ENCODE results near the gene MYB.

The MYB gene

GRCh38 chr6:135192256-135193174 lies 11.4 kb downstream of the MYB start:
- no peak overlapping the region for H3K27ac ChIP-seq
- no peak for TF ChIP-seq ZFX (IDR thresholded peaks at IDR 0.05; ENCODE audit: borderline replicate concordance)
- TF ChIP-seq, protein P1, sequence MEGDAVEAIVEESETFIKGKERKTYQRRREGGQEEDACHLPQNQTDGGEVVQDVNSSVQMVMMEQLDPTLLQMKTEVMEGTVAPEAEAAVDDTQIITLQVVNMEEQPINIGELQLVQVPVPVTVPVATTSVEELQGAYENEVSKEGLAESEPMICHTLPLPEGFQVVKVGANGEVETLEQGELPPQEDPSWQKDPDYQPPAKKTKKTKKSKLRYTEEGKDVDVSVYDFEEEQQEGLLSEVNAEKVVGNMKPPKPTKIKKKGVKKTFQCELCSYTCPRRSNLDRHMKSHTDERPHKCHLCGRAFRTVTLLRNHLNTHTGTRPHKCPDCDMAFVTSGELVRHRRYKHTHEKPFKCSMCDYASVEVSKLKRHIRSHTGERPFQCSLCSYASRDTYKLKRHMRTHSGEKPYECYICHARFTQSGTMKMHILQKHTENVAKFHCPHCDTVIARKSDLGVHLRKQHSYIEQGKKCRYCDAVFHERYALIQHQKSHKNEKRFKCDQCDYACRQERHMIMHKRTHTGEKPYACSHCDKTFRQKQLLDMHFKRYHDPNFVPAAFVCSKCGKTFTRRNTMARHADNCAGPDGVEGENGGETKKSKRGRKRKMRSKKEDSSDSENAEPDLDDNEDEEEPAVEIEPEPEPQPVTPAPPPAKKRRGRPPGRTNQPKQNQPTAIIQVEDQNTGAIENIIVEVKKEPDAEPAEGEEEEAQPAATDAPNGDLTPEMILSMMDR (IDR thresholded peaks at IDR 0.05) = no peak

- H3K27ac ChIP-seq = no peak overlapping the region
- no peak for TF ChIP-seq ZFX (IDR thresholded peaks at IDR 0.05; ENCODE audit: borderline replicate concordance)
- TF ChIP-seq, protein P1 (IDR thresholded peaks at IDR 0.05) = no peak
Measured at GRCh38 chr6:135193221-135193620, 12.1 kb downstream of the MYB start.

- no peak for TF ChIP-seq ZFX (IDR thresholded peaks at IDR 0.05; ENCODE audit: borderline replicate concordance)
- TF ChIP-seq, protein P1 (IDR thresholded peaks at IDR 0.05) = no peak
- H3K27ac ChIP-seq = no peak overlapping the region
Measured at GRCh38 chr6:135195041-135195440, 13.9 kb downstream of the MYB start.

- no peak for TF ChIP-seq ZFX (IDR thresholded peaks at IDR 0.05; ENCODE audit: borderline replicate concordance)
- TF ChIP-seq, protein P1 (IDR thresholded peaks at IDR 0.05) = no peak
- H3K27ac ChIP-seq = no peak overlapping the region
Measured at GRCh38 chr6:135195522-135195921, 14.4 kb downstream of the MYB start.

DNA sequence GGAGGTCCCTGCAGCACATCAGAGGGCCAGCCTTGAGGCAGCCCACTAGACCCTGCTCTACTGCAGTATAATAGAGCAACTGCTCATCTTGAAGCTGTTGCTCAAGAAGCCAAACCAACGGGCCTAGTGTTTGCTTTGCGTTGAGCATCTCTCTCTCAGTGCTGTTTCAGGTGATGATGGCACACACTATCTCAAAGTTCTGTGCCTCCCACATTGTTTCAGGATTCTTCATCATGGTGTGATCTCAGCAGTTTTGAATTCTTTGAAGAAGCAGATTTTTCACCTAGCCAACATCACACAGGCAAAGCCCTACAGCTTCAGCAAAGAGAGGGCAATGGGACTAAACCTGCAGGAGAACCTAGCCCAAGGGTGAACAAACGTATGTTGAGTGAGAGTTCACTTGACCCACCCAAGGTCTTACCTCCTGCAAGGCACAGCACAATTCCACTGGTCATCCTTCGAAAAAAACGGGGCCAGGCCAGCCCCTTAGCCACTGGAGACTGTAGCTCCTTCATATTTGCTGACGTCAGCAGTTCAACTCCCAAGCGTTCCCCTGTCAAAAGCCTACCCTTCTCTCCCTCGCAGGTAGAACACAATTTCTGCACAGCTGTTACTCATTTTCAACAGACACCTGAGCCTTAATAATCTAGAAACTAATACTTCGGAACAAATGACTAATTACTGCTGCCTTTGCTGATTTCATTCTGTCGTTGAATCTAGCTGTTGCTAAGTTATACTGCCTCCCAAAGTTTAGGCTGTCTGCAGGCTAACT lies 15.8 kb downstream of the MYB start:
- TF ChIP-seq ZFX (IDR thresholded peaks at IDR 0.05; ENCODE audit: borderline replicate concordance) = no peak
- TF ChIP-seq, protein P1 (IDR thresholded peaks at IDR 0.05) = no peak
- H3K27ac ChIP-seq = no peak overlapping the region

DNA sequence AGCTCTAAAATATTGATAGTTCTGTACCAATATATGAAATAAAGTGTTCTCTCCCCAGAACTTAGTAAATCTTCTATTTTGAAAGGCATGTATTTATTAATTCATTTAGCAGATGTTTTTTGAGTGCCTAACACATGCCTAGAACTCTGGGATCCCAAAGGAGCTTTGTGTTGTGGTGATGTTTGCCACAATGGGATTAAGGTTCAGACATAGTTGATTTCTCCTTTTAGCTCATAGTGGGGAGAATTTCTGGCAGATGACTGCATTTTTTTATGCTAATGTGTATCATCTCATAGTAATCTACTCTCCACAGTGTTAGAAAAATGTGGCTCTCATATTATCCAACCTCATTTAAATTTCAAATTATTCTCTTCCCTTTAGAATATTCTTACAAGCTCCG lies 21.7 kb downstream of the MYB start:
- no peak overlapping the region for H3K27ac ChIP-seq
- no peak for TF ChIP-seq ZFX (IDR thresholded peaks at IDR 0.05; ENCODE audit: borderline replicate concordance)
- TF ChIP-seq, protein P1 (IDR thresholded peaks at IDR 0.05) = no peak

- no peak for TF ChIP-seq ZFX (IDR thresholded peaks at IDR 0.05; ENCODE audit: borderline replicate concordance)
- TF ChIP-seq, protein P1 (IDR thresholded peaks at IDR 0.05) = no peak
- no peak overlapping the region for H3K27ac ChIP-seq
Measured at GRCh38 chr6:135204951-135205350, 23.8 kb downstream of the MYB start.
